ENCODE data around the gene URM1.

DNA sequence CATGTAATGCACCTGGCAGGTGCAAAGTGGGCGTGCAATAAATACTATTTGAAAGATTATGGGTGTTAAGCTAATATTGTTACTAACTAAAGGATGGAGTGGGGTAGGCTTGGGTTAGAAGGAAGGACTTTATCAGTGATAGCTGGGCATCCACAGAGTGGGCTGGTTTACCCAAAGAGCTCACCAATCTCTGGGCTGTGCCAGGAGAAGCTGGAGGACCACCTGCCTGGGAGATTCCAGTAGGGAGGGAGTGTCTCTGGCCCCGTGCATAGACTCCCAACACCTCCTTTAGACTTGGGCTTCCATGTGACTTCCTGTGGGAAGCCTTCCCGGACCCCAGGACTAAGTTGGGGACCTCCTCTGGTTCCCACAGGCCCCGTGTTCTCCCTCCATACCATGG is 5.6 kb upstream of the URM1 start:
- TF ChIP-seq, protein P1, sequence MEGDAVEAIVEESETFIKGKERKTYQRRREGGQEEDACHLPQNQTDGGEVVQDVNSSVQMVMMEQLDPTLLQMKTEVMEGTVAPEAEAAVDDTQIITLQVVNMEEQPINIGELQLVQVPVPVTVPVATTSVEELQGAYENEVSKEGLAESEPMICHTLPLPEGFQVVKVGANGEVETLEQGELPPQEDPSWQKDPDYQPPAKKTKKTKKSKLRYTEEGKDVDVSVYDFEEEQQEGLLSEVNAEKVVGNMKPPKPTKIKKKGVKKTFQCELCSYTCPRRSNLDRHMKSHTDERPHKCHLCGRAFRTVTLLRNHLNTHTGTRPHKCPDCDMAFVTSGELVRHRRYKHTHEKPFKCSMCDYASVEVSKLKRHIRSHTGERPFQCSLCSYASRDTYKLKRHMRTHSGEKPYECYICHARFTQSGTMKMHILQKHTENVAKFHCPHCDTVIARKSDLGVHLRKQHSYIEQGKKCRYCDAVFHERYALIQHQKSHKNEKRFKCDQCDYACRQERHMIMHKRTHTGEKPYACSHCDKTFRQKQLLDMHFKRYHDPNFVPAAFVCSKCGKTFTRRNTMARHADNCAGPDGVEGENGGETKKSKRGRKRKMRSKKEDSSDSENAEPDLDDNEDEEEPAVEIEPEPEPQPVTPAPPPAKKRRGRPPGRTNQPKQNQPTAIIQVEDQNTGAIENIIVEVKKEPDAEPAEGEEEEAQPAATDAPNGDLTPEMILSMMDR (IDR thresholded peaks at IDR 0.05; ENCODE audit: low read length), result no peak
- no peak for TF ChIP-seq EZH2 (optimal IDR thresholded peaks at IDR 0.05; ENCODE audit: low read depth, low read length)
